Stimulated activated CD4-positive, alpha-beta T cell treated with anti-CD3 and anti-CD28 coated beads, Interleukin-4, amount 100 ng/mL, for 48 hours (primary cell): ENCODE measurements around the gene CPNE7.

Source experiments
- DNase-seq, 2 donors: peaks; one replicate each; pipeline ENCODE4 v3.0.0-alpha.2; 2020; ENCODE audit warnings: low read depth in 2 of 2

The CPNE7 gene

DNA sequence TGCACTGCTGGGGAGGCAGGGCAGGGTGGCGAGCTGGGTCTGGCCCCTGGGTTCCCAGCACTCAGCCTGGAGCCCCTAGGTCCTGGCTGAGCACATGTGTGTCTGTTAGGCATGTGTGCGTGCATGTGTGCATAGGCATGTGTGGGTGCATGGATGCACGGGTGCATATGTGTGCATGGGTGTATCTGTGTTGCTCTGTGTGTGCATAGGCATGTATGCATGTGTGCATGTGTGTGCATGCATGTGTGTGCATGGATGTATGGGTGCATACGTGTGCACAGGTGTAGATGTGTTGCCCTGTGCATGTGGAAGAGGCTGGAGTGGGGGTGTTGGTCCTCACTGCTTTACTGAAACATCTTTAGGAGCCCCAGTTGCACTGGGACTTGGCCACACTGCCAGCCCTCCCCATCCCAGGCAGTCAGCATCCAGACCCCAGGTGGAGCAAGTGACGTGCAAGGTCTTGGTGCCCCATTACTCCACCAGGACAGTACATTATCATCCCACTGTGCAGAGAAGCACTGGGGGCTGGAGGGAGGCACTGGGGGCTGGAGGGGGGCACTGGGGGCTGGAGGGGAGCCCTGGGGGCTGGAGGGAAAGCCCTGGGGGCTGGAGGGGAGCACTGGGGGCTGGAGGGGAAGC, 27.5 kb downstream of the CPNE7 start:
- no peak for DNase-seq

DNA sequence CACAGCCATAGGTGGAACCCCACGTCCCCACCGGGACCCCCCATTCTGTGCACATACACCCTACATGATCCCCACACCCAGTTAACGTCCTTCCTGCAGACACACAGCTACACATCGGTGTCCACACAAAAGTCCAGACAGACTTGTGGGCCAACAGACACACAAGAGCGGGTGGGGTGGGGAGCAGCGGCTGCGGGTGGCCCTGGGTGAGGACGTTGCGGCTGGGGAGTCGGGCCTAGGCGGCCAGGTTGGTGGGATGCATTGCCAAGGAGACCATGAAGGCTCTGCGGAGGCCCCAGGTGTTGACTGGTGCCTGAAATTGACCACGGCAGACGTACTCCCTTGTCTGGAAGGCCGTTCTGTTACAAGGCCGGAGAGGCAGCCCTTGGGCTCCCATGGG, 29.2 kb downstream of the CPNE7 start:
- DNase-seq = no peak

DNA sequence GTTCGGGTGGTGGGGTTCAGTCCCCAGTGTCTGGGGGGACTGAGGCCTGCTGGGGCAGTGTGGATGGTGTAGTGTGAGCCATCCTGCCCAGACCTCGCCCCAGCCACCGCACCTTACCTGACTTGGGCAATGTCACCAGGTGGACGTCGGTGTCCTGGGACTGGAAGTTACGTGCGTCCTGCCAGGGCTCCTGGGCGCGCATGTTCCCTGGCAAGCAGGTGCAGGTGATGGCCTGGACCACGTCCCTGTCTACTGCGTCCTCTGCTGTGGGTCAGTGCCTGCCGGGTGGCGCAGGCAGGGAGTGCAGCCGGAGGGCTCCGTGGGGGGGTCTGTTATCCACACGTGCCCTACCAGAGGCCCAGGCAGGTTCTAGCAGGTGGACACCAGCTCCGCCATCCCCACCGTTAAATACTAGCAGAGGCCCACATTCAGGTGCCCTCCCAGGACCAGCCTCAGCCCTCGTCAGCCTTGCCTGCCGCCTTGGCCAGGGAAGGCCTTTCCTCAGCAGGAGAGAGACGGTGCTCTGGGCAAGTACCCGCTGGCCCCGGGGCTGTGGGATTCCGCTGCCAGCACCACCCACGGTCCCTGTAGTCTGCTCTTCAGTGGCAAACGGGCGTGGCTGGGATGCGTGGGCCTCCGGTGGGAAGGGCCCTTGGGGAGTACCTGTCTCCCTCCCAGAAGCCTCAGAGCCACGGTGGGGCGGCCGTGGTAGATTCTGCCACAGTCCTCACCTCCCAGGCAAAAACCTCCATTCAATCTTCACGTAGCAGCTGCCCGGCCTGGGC, 29.8 kb downstream of the CPNE7 start:
- DNase-seq = no peak

DNA sequence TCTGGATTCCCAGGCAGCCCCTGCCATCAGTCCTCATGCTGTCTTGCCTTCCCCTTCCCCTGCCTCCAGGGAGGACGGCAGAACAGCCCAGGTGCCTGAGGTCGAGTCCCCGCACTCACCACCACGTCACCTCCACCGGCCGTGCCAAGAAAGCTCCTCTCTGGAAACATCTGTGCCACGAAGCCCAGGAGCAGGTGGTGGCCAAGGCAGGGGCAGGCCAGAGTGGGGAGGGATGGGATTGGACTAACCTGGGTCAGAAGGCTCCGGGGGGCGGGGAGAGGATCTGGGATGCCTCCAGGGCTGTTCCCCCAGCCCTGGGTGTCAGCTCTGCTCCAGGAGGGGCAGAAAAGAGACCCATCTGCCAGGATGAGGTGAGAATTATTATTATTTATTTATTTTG, 30.4 kb downstream of the CPNE7 start:
- DNase-seq = no peak

DNA sequence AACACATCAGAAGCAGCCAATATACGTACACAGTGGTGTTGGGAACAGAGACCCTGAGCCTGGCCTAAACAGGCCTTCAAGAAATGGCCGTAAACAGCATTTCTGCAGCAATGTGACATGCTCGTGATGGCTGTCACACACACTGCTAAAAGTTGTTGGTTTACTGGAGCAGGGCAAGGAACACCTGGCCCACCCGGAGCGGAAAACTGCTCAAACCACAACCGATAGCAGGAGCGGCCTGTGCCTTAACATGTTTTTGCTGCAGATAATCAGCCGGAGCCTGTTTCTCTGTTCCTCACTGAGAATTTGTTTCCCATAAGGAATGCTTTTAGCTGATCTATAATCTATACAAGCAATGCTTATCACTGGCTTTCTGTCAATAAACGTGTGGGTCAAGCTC, 31.9 kb downstream of the CPNE7 start:
- no peak for DNase-seq

DNA sequence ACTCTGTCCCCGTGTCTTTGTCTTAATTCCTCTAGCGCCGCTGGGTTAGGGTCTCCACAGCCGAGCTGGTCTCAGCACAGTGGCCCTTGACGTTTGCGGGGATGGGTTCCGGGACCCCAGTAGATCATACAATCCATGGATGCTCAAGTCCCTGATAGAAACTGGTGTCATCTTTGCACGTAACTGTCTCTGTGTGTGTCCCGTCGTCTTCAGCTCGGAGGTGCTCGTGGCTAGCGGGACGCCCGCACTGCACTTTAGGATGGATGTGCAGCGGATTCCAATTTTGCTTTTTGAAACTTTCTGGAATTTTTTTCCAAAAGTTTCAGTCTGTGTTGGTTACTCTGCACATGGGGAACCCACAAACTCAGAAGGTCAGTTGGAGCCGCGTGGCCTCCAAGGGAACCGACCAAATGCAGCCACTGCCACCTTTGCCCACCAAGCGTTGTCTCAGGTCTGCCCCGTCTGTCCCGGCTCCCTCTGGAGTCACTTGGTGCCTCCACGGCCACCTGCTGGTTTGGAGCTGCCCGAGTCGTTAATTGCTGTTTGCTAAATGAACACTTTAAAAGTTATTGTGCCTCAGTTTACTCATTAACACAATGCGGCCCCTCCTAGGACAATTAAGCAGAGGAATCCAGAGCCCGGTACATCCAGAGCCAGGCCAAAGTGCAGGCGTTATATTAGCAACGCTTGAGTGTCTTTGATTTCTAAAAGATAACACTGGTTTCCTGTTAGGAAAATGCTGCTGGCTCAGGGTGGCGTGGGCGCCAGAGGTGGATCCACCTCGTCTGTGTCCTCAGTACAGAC, 32.6 kb downstream of the CPNE7 start:
- DNase-seq = no peak

DNA sequence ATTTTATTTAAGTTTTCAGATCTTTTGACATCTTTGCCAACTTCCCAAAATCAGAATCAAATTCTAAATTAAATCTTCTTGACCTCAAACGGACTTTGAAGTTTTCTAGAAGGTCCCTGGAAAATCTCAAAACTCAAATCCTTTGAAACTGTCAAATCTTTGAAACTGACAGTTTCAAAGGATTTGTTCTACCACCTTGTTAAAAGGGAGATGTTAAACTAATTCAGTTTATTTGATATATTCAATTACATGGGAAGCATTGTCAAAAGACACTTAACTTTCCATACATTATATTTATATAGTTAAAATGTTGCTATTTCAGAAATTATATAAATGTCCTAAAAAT, 34.5 kb downstream of the CPNE7 start:
- no peak for DNase-seq

DNA sequence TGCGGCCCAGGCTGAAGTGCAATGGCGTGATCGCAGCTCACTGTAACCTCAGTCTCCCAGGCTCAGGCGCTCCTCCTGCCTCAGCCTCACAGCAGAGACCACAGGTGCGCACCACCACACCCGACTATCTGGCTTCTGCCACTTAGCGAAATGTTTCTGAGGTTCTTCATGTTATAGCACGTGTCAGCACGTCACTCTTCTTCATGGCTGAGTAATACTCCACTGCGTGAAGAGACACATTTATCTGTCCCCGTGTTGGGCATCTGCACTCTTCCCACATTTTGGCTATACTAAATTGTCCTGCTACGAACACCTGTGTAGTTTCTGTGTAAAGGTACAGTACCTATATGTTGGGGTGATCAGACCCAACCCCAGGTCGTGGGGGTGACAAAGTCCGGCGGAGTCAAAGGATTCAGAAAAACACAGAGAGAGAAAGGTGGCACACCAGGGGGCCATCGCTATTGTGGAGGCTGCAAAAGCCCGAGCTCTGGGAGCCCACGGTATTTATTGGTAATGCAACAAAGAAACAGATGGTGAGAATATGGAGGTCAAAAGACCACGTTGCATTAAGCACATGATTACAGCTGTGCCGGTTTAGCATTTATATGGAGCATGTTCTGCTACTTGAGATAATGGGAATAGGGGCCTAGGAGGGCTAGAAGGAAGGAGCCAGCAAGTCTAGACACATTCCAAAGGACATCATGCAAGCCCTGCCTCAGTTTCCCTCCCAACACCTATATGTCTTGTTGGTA, 37.0 kb downstream of the CPNE7 start:
- no peak for DNase-seq

DNA sequence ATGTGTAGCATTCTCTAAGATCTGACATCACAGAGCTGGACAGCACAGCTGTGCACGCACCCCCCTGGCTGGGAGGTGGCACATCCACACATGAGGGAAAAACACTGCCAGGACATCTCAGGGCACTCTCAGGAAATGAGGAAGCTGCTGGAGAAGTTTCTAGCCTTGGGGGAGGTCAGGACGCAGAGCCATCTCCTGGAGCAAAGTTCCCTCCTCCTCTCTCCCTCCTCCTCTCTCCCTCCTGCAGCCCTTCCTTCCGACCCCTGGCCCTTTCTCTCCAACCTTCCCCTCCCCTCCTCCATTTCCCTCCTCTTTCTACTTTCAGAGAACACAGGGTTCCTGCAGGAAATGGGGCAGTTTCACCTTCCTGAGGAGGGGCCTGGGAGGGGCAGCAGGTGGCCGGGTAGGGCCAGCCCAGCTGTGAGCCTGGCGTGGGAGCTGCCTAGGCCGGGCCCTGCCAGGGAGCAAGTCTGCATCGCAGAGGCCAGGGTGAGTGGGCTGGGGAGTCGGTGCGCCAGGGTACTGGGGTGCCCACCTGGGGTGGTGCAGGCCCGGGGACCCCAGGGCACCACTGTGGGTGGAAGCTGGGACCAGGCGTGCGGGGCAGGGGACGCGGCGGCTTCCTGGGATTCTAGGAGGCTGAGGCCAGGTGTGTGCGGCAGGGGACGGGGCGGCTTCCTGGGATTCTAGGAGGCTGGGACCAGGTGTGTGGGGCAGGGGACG, 37.8 kb downstream of the CPNE7 start, which contains the start of gene DPEP1:
Gene DPEP1, plus strand, starts transcription at position 412 of the 723 bp plus-strand sequence. CDS start 16,769 bp downstream, outside the sequence.
- DNase-seq = no peak

DNA sequence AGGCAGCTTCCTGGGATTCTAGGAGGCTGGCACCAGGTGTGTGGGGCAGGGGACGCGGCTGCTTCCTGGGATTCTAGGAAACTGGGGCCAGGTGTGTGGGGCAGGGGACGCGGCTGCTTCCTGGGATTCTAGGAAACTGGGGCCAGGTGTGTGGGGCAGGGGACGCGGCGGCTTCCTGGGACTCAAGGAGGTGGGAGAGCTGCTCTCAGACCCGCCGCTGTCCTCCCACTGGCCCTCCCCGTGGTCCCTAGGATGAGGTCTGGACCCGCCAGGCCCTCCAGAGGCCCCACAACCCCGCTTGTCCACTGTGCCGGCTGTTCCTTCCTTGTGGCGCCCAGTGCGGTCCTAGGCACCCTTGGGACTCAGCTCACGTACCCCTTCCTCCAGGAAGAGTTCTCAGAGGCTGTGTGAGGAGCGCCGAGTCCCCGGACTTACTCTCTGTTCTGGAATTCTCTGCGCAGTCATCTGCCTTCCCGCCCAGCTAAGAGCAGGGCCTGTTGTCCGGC, 38.4 kb downstream of the CPNE7 start:
- DNase-seq = no peak

DNA sequence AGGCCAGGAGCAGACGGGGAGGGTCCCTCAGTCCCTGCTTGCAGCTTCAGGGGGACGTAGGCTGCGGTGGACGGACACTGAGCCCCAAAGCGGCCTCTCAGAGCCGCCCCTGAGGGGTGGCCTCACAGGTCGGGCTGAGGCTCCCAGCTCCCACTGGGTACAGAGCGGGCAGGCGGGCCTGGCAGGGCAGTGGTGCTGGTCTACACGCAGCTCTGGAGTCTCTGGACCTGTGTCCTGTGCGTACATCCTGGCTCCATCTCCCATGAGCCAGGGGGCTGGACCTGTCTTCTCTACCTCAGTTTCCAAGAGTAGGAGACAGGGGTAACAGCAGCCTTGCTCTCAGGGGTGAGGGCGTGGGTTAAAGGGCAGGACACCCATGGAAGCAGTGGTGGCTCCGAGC, 39.6 kb downstream of the CPNE7 start:
- DNase-seq = no peak

DNA sequence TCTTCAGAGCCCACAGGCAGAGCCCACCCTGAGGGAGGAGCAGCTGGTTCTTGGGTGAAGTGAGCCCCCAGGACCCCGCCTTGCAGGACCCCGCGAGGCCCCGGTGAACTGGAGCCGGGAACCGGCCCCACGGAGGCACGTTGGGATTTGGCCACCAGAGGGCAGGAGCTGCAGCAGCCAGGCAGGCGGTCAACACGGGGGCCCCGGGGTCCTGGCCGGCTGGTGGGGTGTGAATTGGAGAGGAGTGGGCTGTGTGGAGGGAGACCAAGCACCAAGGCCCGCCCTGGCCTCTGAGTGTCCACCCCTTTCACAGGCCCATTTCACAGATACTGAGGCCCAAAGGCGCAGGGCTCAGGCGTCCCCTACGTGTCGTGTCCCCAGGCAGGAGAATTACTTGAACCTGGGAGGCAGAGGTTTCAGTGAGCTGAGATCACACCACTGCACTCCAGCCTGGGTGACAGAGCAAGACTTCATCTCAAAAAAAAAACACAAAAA, 40.1 kb downstream of the CPNE7 start:
- DNase-seq = no peak

DNA sequence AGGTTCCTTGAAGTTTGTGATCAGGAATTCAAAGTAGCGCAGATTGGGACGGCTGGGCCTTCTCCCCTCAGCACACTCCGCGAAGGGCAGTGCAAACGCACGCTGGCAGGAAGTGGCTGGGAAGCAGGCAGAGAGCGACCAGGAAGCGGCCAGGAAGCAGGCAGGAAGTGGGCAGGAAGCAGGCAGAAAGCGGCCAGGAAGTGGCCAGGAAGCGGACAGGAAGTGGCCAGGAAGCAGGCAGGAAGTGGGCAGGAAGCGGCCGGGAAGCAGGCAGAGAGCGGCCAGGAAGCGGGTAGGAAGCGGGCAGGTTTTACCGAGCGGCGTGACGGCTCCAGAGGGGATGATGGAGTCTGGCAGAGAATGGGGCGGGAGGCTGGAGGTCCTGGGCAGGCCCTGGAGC, 41.1 kb downstream of the CPNE7 start:
- no peak for DNase-seq

DNA sequence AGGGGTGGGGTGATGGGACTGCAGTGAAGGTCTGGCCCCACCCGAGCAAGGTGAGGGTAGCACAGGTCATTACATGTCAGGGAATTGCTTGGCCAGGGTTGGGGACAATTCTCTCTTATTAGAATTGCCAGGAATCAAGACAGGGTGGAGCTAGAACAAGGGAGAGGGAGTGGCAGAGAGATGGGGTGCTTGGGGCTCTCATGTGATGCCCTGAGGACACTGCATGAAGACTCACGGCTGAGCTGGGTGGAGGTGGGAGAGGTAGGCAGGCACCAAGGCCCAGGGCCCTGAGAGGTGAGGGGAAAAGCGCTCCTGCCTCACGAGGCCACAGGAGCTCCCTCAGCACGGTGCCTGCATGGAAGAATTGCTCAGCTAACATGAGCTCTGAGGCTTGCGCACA, 41.5 kb downstream of the CPNE7 start:
- no peak for DNase-seq

DNA sequence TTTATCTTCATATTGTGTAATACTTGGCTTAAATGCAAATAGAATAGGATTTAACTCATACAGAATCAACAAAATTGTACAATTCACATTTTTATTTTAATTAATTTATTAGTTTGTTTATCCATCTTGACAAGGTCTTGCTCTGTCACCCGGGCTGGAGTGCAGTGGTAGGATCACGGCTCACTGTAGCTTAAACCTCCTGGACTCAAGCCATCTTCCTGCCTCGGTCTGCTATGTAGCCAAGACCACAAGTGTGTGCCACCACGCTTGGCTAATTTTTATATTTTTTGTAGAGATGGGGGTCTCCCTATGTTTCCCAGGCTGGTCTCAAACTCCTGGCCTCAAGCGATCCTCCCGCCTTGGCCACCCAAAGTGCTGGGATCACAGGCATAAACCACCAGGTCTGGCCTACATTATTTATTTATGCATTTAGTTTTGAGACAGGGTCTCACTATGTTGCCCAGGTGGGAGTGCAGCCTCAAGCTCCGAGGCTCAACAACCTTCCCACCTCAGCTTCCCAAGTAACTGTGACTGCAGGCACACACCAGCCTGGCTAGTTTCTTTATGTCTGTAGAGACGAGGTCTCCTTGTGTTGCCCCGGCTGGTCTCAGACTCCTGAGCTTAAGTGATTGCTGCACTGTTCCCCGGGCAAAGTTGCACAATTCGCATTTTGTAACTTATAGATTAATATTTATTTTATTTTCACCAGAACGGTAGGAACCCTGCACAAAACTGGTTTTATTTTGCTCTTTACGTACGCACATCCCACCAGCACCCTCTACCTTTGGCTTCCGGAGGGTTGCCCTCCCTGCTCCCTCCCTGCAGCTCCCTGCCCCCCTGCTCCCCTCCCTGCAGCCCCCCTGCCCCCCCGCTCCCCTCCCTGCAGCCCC, 42.8 kb downstream of the CPNE7 start:
- no peak for DNase-seq

DNA sequence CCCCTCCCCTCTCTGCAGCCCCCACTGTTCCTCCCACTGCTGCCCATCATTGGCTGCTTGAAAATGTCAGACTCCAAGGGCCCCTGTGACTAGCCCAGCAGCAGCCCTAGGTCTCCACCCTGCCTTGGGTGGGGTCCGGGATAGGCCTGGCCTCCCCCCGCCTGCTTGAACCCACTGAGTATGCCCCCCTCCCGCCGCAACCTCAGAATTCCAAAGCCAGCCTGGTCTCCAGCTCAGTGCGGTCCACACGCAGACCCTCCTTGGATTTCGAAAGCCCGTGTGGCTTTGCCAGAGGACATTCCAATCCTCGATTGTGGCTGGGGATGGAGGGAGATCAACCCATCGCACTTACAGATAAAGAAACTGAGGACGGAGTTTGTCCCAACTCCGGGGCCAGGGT, 44.3 kb downstream of the CPNE7 start:
- DNase-seq = no peak

DNA sequence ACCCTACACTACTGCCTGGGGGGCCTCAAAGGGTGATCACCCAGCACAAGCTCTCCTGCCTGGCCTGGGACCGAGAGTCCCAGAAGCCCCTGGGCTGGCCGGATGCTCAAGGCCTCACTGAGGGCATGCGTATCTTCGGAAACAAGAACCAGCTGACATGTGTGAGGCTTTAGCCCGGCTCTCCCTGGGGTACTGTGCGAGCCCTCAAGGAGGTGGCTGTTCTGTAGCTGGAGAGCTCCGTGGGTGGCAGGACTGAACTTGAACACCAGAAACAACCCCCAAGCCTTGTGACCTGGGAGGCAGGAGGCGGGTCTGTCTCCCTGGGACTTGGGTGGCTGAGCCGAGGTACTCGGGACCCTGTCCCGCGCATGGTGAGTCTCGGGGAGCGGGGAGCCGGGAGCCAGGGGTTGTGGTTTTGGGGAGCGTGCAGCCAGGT, 44.9 kb downstream of the CPNE7 start:
- DNase-seq = no peak

DNA sequence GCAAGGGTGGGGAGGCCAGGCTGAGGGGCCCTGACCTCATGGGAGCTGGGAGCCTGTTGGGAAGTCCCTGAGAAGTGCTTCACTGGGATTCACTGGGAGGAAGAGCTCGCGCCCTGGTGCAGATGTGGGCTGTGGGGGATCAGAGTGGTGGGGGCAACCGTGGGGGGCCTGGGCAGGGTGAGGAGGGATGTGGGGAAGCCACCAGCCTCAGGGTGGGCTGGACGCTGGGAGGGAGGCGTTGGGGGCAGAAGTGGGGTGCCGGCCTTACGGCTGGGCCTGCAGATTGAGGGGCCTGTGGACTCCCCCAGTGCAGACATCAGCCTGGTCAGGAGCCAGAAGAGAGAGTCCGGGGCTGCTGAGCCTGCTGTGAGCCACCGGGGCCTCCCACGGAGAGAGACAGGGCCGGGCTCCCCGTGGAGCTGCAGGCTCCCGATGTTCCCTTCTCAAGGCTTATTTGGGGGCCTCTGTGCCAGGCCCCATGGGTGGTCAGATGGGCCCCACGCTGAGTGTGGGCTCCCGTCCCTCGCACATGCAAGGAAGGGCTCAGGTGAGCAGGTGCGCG, 45.7 kb downstream of the CPNE7 start:
- no peak for DNase-seq

DNA sequence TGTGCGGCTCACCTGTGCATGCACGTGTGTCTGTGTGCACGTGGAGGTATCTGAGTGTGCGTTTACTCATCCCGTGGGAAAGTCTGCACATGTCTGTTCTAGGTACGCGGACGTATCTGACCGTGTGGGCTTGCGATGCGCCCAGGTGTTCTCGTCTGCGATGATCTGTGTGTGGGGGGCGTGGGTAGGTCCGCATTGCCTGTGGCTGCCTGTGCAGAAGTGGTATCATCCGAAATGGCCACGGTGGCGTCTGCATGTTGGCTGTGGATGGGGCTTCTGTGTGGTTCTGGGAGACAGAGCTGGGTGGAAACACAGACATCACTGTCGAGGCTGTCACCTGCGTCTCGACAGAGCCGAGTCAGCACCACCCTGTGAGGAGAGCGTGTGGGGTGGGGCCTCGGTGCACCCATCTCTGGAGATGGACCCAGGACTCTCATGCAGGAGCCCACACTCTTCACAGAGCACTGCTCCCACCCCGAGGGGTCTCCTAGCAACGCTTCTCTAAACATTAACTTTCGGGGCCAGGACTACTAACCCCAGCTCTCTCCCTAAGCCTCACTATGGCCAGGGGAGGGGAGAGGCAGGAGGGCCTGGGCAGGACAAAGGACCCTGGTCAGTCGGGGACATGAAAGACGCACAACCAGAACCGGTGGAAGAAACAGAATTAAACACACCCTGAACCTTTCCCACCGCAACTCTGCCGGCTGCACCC, 46.3 kb downstream of the CPNE7 start:
- DNase-seq = no peak
